Endothelial cell of umbilical vein (primary cell): Measurements from ENCODE around the gene SLIT1.

Source experiments
- MAX ChIP-seq: IDR thresholded peaks from 2 replicates; pipeline ENCODE4 v1.6.1; 2011; ENCODE audit not compliant: insufficient read depth, insufficient read length
- POLR2A ChIP-seq: IDR thresholded peaks from 2 replicates; pipeline ENCODE4 v1.6.1; 2012; ENCODE audit warnings: low read depth, mild to moderate bottlenecking, control low read depth, low read length

- TF ChIP-seq MAX (no peak), POLR2A (no peak)
Observed at GRCh38 chr10:97127509-97127908, 58.2 kb downstream of the SLIT1 start.
